ENCODE results near the gene CTSZ. TPM values are rescaled to one million over a fixed set of nuclear protein-coding genes. Genes with fewer than 3 reads are reported as not detected.

CTSZ gene
- total and polyA plus RNA-seq, 10 of the 15 experiments (the other 5 are each of a cell fraction or from before 2014, with no cell fraction given) = 6.0 to 301 (median 154) TPM

- H3K79me2 ChIP-seq (ENCODE audit: control insufficient read depth, insufficient read depth, low read length) = no peaks in the 10 kb centered on the region
- H3K27ac ChIP-seq (ENCODE audit: control insufficient read depth, insufficient read depth) = no peak overlapping the region
- H3K4me3 ChIP-seq = no peak overlapping the region
- intact Hi-C loops (cut with micrococcal nuclease; ENCODE audit: unreplicated experiment) = no loop called here
- H3K36me3 ChIP-seq (ENCODE audit: control insufficient read depth in 2 of 2, insufficient read depth in 2 of 2, low read length in 1 of 2) = peaks cover 6 to 14% of the 10 kb centered on the region in 2 experiments
- RAD21 ChIA-PET (ENCODE audit: unreplicated experiment) = interaction anchor here (2.1 kb wide), 1 partner anchor 13 kb away, joined by 11 read pairs; the partner anchor contains the start of gene ATP5F1E
- CTCF ChIA-PET = no interaction called here
- H4K20me1 ChIP-seq (ENCODE audit: control insufficient read depth, insufficient read depth) = no peaks in the 10 kb centered on the region
- WGBS (ENCODE audit: insufficient coverage, insufficient replicate concordance, low lambda C conversion rate, missing lambda C conversion rate) = 82% methylated on average over 10 of the region's 10 CpGs
- no peak overlapping the region for H2AFZ ChIP-seq (ENCODE audit: control insufficient read depth, low read depth, low read length)
- no peaks in the 10 kb centered on the region for H3K27me3 ChIP-seq (replicated peaks in 1 of 2; ENCODE audit: control insufficient read depth in 2 of 2, insufficient read depth in 2 of 2, low read length in 1 of 2)
- peaks cover 11% of the 10 kb centered on the region for H3K4me1 ChIP-seq (ENCODE audit: control insufficient read depth, insufficient read depth, low read length)
- ATAC-seq (no peak), DNase-seq (ENCODE audit: low read depth, low spot score) (no peak), FAIRE-seq (no peak)
- H3K9me3 ChIP-seq (replicated peaks; ENCODE audit: control insufficient read depth, insufficient read depth, low read length) = no peaks in the 10 kb centered on the region
- in situ Hi-C loops (cut with MboI) = no loop called here
- BruUV-seq (replicated peaks) = no TSS peak
- no peak overlapping the region for H3K4me2 ChIP-seq (ENCODE audit: control insufficient read depth, insufficient read depth)
- SMC1A ChIA-PET (ENCODE audit: uncharacterized antibody, unreplicated experiment) = interaction anchor here (1.1 kb wide), 1 partner anchor 10 kb away, joined by 3 read pairs; no protein-coding TSS in a partner anchor
- POLR2A ChIA-PET = interaction anchor here (1.0 to 1.2 kb wide), 2 partner anchors 13 to 36 kb away, joined by 3 read pairs; partner anchors contain the start of gene ATP5F1E
- TF ChIP-seq ASH2L (IDR thresholded peaks at IDR 0.05; ENCODE audit: borderline replicate concordance, low read depth) = no peak
- TF ChIP-seq NFXL1 (IDR thresholded peaks at IDR 0.05; ENCODE audit: borderline replicate concordance) = no peak
- TF ChIP-seq RB1 (IDR thresholded peaks at IDR 0.05; ENCODE audit: borderline replicate concordance) = no peak
- TF ChIP-seq SMARCA5 (IDR thresholded peaks at IDR 0.05) = no peak
- TF ChIP-seq SIN3A (IDR thresholded peaks at IDR 0.05; ENCODE audit: low read depth, low read length) = no peak
- TF ChIP-seq, protein P1, sequence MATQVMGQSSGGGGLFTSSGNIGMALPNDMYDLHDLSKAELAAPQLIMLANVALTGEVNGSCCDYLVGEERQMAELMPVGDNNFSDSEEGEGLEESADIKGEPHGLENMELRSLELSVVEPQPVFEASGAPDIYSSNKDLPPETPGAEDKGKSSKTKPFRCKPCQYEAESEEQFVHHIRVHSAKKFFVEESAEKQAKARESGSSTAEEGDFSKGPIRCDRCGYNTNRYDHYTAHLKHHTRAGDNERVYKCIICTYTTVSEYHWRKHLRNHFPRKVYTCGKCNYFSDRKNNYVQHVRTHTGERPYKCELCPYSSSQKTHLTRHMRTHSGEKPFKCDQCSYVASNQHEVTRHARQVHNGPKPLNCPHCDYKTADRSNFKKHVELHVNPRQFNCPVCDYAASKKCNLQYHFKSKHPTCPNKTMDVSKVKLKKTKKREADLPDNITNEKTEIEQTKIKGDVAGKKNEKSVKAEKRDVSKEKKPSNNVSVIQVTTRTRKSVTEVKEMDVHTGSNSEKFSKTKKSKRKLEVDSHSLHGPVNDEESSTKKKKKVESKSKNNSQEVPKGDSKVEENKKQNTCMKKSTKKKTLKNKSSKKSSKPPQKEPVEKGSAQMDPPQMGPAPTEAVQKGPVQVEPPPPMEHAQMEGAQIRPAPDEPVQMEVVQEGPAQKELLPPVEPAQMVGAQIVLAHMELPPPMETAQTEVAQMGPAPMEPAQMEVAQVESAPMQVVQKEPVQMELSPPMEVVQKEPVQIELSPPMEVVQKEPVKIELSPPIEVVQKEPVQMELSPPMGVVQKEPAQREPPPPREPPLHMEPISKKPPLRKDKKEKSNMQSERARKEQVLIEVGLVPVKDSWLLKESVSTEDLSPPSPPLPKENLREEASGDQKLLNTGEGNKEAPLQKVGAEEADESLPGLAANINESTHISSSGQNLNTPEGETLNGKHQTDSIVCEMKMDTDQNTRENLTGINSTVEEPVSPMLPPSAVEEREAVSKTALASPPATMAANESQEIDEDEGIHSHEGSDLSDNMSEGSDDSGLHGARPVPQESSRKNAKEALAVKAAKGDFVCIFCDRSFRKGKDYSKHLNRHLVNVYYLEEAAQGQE (IDR thresholded peaks at IDR 0.05; ENCODE audit: low read depth, low read length) = no peak
- TF ChIP-seq CHD4 (IDR thresholded peaks at IDR 0.05) = no peak
- TF ChIP-seq, protein P2, sequence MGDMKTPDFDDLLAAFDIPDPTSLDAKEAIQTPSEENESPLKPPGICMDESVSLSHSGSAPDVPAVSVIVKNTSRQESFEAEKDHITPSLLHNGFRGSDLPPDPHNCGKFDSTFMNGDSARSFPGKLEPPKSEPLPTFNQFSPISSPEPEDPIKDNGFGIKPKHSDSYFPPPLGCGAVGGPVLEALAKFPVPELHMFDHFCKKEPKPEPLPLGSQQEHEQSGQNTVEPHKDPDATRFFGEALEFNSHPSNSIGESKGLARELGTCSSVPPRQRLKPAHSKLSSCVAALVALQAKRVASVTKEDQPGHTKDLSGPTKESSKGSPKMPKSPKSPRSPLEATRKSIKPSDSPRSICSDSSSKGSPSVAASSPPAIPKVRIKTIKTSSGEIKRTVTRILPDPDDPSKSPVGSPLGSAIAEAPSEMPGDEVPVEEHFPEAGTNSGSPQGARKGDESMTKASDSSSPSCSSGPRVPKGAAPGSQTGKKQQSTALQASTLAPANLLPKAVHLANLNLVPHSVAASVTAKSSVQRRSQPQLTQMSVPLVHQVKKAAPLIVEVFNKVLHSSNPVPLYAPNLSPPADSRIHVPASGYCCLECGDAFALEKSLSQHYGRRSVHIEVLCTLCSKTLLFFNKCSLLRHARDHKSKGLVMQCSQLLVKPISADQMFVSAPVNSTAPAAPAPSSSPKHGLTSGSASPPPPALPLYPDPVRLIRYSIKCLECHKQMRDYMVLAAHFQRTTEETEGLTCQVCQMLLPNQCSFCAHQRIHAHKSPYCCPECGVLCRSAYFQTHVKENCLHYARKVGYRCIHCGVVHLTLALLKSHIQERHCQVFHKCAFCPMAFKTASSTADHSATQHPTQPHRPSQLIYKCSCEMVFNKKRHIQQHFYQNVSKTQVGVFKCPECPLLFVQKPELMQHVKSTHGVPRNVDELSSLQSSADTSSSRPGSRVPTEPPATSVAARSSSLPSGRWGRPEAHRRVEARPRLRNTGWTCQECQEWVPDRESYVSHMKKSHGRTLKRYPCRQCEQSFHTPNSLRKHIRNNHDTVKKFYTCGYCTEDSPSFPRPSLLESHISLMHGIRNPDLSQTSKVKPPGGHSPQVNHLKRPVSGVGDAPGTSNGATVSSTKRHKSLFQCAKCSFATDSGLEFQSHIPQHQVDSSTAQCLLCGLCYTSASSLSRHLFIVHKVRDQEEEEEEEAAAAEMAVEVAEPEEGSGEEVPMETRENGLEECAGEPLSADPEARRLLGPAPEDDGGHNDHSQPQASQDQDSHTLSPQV (IDR thresholded peaks at IDR 0.05) = no peak
- no peak for TF ChIP-seq SREBF1 (IDR thresholded peaks at IDR 0.05; ENCODE audit: low read length)
- TF ChIP-seq TAF1 (IDR thresholded peaks at IDR 0.05; ENCODE audit: borderline replicate concordance, low read depth, low read length) = no peak
- no peak for TF ChIP-seq USF1 (IDR thresholded peaks at IDR 0.05; ENCODE audit: borderline replicate concordance, extremely low read length, insufficient read depth, low read depth, low read length)
- TF ChIP-seq LARP7 (IDR thresholded peaks at IDR 0.05) = no peak
- no peak for TF ChIP-seq SMC3 (IDR thresholded peaks at IDR 0.05; ENCODE audit: borderline replicate concordance, low read length)
- no peak for TF ChIP-seq CREB1 (IDR thresholded peaks at IDR 0.05; ENCODE audit: low read depth)
- no peak for TF ChIP-seq DPF2 (IDR thresholded peaks at IDR 0.05)
- H3K9ac ChIP-seq (ENCODE audit: control insufficient read depth, insufficient read depth, low read length) = no peak overlapping the region
Measured at GRCh38 chr20:59018817-59019216, 11.8 kb upstream of the CTSZ start.

All from GM12878 (cell line).